ENCODE measurements around the gene ZNF837.
A peak's percentile ranks its signal among the peaks of the same experiment; 100 is the strongest.
"Not testable (repeated sequence)": the region's sequence is repeated elsewhere in the genome, so short reads cannot be mapped to it uniquely, and the experiment has no call there.

Gene ZNF837

DNA sequence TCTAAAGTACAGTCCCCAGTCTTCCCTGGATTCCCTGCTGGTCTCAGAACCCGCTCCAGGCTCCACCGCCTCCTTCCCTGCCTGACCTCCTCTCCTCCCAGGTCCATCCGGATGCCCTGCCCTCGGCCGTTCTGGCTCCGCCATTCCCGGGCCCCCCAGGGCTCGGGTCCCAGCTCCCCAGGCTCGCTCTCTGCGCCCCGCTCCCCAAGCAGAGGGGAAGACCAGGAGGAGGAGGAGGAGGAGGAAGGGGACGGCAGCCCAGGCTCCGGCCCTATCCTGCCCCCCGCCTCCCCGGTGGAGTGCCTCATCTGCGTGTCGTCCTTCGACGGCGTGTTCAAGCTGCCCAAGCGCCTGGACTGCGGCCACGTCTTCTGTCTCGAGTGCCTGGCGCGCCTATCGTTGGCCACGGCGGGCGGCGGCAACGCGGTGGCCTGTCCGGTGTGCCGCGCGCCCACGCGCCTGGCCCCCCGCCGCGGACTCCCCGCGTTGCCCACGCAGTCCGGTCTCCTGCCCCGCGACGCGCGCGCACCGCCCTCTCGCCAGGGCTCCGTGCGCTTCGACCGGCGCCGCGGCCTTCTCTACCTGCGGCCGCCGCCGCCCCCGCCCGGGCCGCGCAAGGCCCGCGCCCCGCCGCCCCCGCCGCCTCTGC, 15.3 kb upstream of the ZNF837 start:
- no peak for DNase-seq (ENCODE audit: low spot score)

DNA sequence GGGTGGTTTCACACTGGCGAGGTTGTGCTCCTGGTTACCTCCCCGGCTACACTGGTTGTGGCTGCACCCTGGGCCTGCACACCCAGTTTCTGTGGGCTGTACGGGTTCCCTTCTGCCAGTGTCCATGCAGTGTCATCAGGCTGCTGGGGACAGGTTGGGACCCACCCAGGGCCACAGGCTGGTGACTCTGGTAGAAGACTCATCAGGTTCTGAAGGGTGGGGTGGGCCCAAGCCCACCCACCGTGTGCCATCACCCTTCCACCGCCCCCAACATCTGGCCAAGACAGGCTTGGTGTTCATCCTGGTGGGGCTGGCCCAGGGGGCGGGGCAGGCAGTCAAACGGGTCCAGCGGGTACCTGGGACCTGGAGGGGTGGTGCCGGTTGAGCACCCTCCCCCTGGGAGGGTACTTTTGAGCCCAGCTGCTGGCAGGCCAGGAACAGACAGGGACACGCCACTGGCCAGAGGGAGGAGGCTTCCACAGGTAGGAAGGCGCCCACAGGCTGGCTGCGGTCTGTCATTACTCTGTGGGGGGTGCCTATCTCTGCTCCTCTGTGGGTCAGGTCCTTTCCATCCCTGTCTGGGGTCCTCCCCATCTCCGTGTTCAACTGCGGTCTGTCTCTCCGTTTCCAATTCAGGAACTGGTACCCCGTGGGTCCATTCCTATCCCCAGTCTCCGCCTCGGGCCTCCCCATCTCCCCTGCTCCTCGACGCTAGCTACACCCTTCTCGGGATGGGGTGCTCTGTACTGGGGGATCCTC, 14.6 kb upstream of the ZNF837 start, which contains the start of gene RNF225:
RNF225 (plus strand) TSS at position 437 of the 759 bp plus-strand sequence. CDS start 434 bp downstream, outside the sequence.
- no peak for DNase-seq (ENCODE audit: low spot score)

GRCh38 chr19:58394821-58395219, 14.0 kb upstream of the ZNF837 start:
- DNase-seq (ENCODE audit: low spot score): no peak

- no peak for DNase-seq (ENCODE audit: low spot score)
These were observed 12.8 kb upstream of the ZNF837 start for GRCh38 chr19:58393725-58394033.

GRCh38 chr19:58392945-58393724, 12.3 kb upstream of the ZNF837 start:
- DNase-seq (ENCODE audit: low spot score): no peak

DNA sequence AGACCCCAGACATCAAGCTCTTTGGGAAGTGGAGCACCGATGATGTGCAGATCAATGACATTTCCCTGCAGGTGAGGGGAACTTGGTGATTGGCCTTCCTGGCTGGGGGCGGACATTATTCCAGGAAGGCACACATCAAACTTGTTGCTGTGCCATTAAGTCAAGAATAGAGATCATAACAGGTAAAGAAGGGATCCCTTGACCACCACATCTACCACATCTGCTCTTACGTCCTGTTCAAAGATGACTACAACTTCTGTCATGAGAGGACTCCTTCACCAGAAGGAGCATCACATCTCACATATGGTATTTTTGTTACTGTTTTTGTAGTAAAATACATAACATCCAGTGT, 7.3 kb upstream of the ZNF837 start:
- DNase-seq (ENCODE audit: low spot score): no peak

GRCh38 chr19:58387338-58388174, 6.7 kb upstream of the ZNF837 start:
- no peak for DNase-seq (ENCODE audit: low spot score)

- peak; percentile 99 for DNase-seq (ENCODE audit: low spot score)
These were observed 5.9 kb upstream of the ZNF837 start, which contains the start of gene RPS5 for GRCh38 chr19:58386576-58387337. TSS of gene RPS5 (plus strand) at chr19:58387269. CDS start at chr19:58388138, 869 bp downstream.

DNA sequence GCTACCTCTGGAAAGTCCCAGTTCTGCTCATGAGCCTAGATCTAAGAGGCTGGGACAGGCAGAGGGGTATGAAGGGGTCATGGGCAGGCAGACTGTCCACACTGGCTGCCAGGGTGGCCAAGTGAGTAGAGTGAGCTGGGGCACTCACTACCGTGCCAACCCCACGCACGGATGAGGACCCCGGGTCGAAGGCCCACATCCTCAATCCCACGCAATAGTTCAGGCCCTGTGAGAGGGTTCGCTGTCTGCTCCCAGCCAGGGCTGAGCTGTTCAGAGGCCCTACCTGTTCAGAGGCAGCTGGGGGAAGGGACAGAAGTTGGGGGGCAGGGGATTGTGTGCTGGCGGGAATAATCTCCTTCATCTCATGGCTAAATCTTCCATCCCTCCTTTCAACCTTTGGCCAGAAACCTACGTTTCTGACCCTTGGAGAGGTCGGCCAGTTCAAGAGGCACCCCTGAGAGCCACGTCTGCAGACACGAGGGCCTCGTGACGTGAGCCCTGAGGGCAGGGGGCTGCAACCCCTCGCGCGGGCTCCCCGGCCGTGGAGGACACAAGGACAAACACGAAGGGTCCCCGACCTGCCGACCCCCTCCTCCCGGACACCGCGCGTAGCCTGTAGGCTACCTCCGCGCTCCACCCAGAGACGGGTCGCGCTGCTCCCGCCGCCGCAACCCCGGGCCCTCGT, 5.2 kb upstream of the ZNF837 start:
- DNase-seq (ENCODE audit: low spot score): no peak

DNA sequence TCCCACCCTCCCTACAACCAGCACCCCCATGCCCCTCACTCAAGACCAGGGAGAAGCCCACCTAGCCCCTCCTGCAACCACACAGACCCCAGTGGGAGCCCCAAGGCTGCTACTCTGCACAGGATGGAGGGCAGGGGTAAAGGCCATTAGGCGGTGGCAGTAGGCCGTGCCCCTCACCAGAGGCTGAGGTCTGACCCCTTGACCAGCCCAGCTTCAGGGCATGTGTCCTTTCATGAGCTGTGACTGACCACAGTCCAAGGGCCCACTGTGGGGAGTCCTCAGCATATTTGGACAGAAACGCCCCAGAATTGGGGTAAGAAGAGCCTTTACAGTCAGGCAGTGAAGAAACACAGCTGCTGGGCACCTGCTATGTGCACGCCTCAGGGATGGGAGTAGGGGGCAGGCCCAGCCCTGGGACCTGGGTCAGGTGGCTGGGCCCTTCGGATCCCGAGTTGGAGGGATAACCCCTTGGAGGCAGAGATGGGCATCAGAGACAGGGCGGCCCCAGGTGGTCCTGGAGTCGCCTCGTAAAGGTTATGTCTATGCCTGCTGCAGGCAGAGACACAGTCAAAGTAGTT, 4.6 kb upstream of the ZNF837 start:
- no peak for DNase-seq (ENCODE audit: low spot score)

DNA sequence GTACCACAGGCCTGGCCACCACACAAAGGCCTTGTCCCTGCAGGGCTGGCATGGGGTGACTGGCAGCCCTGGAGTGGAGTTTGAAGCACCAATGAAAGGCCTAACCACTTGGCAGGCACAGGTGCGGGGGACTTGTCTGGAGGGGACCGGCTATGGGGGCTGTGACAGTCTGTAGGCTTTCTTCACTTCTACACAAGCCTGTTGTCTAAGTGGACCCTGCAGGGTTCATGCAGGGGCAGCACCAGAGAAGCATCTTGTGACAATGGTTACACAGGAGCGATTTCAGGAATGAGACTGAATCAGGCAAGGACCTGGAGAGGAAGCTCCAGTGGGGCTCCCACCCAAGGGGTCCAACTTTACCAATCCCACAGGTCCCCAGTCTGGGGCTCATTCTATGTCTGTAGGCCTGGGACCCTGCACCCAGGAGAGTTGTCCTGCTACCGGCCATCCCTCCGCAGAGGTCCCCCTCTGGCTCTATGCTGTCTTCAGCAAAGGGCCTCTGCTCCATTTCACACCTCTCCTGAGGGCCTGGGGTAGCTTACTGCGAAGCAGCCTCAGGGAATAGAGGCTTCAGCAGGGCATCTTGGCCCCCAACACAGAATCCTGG, 2.3 kb upstream of the ZNF837 start:
- no peak for DNase-seq (ENCODE audit: low spot score)

GRCh38 chr19:58381460-58382212, 806 bp upstream of the ZNF837 start:
- no peak for DNase-seq (ENCODE audit: low spot score)

DNA sequence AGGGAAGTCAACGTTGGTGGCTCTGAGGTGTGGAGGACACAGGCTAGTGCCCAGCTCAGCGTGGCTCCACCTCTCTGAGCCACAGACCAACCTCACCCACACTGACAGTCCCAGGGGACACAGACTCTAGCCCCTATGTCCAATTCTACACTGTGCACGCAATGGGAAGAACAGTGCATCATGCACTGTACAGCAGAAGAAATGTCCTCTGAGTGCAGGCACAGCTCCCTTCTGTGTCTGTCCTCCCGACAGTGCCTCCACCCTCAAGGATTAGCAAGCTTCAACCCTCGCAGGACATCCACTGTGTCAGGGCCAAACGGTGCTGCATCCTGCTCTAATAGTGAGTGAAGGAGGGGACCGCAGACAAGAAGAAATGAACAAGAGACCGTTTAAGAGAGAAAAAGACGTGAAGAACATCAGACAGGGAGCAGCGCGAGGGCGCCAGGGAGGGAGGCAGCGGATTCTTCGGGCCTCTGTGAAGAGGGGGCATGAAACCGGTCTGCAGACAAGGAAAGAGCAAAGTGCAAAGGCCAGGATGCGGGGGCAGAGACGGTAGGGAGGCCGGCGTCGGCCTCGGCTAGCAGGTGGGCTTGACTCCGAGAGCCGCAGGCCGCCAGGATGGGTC, 681 bp downstream of the ZNF837 start:
- no peak for DNase-seq (ENCODE audit: low spot score)

- DNase-seq (ENCODE audit: low spot score): no peak
These were observed 1.6 kb downstream of the ZNF837 start for GRCh38 chr19:58379246-58379645.

- DNase-seq (ENCODE audit: low spot score): not testable (repeated sequence)
These were observed 4.1 kb downstream of the ZNF837 start for GRCh38 chr19:58376724-58377123.

GRCh38 chr19:58374200-58374599, 6.6 kb downstream of the ZNF837 start:
- no peak for DNase-seq (ENCODE audit: low spot score)

DNA sequence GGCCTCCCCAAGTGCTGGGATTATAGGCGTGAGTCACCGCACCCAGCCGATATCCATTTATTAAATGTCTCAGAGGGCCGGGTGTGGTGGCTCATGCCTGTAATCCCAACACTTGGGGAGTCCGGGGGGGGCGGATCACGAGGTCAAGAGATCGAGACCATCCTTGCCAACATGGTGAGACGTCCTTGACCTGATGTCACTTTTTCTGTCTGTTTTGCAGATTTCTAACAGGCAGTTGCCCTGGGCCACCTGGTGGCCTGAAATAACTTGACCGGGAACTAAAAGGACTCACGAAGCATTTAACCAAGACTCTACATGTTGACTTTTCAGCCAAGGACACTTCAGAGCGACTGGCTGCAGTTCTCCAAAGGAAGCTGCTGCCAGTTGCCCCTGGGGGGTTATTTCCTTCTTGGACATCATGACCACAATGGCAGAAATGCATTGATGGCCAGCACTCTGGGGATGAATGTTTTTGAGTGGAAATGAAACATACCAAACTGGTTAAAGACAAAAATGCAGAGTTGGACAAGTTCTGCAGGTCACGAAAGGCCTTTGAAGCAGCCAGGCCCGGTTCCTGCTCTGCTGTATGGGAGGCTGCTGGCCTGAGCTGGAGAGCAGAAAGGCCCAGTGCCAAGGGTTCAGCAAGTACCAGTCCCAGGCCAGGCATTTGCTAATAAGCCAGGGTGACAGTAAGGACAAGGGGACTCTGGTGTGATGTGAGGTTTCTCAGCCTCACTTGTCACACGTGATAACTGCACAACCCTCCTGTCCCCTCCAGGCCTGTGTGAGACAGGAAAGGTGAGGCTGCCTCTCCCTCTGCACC, 8.3 kb downstream of the ZNF837 start:
- no peak for DNase-seq (ENCODE audit: low spot score)
